HL-60 (cell line): Measurements from ENCODE around the gene ITFG2.

Experiments
- CTCF ChIP-seq: IDR thresholded peaks from one replicate; pipeline ENCODE4 v1.5.1; 2011; ENCODE audit warnings: low read length, control low read depth, inconsistent platforms; ENCODE audit not compliant: insufficient read depth
- GABPA ChIP-seq: IDR thresholded peaks from 2 replicates; pipeline ENCODE4 v1.6.1; 2012; ENCODE audit warnings: low read depth
- POLR2AphosphoS5 ChIP-seq: IDR thresholded peaks from 2 replicates; pipeline ENCODE4 v1.6.1; 2012; ENCODE audit warnings: low read depth
- SPI1 ChIP-seq: IDR thresholded peaks from 2 replicates; pipeline ENCODE4 v1.6.1; 2012; ENCODE audit warnings: low read depth, mild to moderate bottlenecking, borderline replicate concordance

DNA sequence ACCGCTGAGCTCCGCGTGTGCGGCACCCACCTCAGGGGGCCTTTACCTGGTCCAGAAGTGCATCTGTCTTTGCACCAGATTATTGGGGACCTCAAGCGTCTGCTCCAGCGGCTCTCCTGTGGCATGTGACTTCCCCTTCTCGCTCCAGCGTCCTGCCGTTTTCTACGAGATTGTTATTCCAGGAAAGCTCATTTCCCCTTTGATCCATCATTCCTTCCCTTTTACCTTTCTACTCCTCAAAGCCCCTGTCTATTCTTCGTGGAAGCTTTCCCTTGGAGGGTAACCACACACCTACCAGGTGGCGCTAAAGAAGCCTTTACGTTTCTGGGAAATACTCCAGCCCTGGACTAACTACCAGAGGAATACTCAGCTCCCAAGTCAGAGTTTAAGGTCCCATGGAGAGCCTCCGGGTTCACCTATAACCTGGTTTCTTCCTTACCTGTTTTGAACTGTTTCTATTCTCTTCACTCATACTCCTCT is 16.2 kb upstream of the ITFG2 start:
- TF ChIP-seq CTCF (no peak), POLR2AphosphoS5 (no peak), GABPA (no peak), SPI1 (peak; percentile 52; the same call in 1 of the 2 replicates)
